Esophagus squamous epithelium (tissue), 4 donors: ENCODE measurements around the gene NME1.

Source experiments
- POLR2A ChIP-seq, 4 donors: fragments of 450-650 bp; IDR thresholded peaks; one replicate each; pipeline ENCODE4 v1.6.1; 2017; ENCODE audit warnings: antibody characterized with exemption in 4 of 4, mild to moderate bottlenecking in 4 of 4, moderate library complexity in 3 of 4
- TF ChIP-seq, protein P1 (sequence below), 6 experiments: fragments of 450-650 bp in 4 of 6; fragments of 200-600 bp in 2 of 6; sonication (generic) in 2 of 6; IDR thresholded peaks; one replicate each; pipeline ENCODE4 v1.5.1; 2016 to 2019; ENCODE audit warnings: antibody characterized with exemption in 6 of 6, mild to moderate bottlenecking in 4 of 6, moderate library complexity in 4 of 6

GRCh38 chr17:51147650-51148049 is 5.7 kb upstream of the NME1 start:
- TF ChIP-seq, protein P1, sequence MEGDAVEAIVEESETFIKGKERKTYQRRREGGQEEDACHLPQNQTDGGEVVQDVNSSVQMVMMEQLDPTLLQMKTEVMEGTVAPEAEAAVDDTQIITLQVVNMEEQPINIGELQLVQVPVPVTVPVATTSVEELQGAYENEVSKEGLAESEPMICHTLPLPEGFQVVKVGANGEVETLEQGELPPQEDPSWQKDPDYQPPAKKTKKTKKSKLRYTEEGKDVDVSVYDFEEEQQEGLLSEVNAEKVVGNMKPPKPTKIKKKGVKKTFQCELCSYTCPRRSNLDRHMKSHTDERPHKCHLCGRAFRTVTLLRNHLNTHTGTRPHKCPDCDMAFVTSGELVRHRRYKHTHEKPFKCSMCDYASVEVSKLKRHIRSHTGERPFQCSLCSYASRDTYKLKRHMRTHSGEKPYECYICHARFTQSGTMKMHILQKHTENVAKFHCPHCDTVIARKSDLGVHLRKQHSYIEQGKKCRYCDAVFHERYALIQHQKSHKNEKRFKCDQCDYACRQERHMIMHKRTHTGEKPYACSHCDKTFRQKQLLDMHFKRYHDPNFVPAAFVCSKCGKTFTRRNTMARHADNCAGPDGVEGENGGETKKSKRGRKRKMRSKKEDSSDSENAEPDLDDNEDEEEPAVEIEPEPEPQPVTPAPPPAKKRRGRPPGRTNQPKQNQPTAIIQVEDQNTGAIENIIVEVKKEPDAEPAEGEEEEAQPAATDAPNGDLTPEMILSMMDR (IDR thresholded peaks at IDR 0.05) = no peak
- no peak for TF ChIP-seq POLR2A (IDR thresholded peaks at IDR 0.05)
